CD4-positive, alpha-beta T cell treated with Interleukin-21 for 1 hour (primary cell): ENCODE measurements around the gene GATAD2A.

Source experiments
- DNase-seq: peaks from one replicate; pipeline ENCODE4 v3.0.0-alpha.2; 2020

The GATAD2A gene

DNA sequence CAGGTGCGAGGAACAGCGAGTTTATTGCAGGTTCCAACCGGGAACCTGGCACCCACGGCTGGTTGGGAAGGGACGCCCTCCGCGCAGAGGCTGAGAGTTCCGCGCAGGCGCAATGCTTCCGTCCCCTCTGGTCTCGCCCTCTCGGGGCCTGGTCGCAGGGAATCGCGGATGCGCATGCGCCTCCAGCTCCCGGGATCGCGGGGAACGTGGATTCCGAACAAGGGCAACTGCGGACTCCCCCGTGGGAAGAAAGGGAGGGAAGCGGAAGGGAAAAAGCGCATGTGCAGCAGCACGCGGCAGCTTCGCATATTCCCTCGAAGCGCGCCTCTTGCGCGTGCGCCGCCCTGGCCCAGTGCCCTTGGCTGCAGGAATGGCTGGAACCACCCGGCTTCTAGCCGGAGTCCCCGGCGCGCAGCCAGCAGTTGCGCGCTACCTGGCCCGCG, 108.8 kb downstream of the GATAD2A start:
- no peak for DNase-seq

DNA sequence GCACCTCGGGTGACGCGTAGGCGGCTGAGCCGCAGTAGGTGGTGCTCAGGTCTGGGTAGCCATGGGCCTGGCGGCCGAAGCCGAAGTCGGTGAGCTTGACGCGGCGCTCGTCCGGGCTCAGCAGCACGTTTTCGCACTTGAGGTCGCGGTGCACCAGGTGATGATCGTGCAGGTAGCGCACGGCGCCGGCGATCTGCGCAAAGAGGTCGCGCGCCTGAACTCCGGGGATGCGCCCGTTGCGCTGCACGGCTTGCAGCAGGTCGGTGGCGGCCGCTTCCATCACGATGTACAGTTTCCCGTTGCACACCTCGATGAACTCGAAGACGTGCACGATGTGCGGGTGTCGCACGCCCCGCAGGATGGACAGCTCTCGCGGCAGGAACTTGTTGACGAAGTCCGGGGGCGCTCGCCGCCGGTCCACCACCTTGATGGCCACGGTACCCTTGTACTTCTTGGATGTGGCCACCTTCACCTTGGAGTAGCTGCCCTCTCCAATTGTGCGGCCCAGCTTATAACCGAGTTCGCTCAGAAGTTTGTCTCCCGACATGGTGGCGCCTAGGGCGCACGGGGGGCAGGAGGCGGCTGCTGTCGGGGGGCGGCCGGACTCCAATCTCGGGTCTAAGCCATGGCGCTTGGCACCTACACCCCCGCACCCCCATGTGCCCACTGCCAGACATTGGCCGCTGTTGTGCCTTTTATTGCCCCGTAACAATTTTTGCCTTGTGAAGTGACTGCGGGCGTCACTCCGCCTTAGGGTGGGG, 109.6 kb downstream of the GATAD2A start, which contains the start of gene TSSK6:
Gene TSSK6 (minus strand): TSS at position 668 of the 761 bp plus-strand sequence. CDS start 121 bp downstream, at position 547.
- DNase-seq: no peak

GRCh38 chr19:19515642-19516519, 110.4 kb downstream of the GATAD2A start, which contains the start of gene NDUFA13:
NDUFA13 (plus strand) TSS chr19:19516225; CDS start chr19:19516239, 14 bp downstream.
- peak; percentile 96 for DNase-seq

- DNase-seq: no peak
These were observed 111.8 kb downstream of the GATAD2A start for GRCh38 chr19:19517235-19517619.

GRCh38 chr19:19520989-19521388, 115.5 kb downstream of the GATAD2A start:
- no peak for DNase-seq

DNA sequence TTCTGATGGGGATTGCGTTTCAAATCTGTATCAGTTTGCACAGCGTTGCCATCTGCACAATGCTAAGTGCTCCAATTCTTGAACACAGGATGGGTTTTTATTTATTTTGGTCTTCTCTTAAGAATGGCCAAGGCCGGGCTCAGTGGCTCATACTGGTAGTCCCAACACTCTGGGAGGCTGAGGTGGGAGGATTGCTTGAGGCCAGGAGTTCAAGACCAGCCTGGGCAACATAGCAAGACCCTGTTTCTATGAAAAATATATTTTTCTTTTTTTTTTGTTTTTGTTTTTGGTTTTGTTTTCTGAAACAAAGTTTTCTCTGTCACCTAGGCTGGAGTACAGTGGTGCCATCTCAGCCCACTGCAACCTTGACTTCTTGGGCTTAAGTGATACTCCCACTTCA, 117.7 kb downstream of the GATAD2A start:
- no peak for DNase-seq

DNA sequence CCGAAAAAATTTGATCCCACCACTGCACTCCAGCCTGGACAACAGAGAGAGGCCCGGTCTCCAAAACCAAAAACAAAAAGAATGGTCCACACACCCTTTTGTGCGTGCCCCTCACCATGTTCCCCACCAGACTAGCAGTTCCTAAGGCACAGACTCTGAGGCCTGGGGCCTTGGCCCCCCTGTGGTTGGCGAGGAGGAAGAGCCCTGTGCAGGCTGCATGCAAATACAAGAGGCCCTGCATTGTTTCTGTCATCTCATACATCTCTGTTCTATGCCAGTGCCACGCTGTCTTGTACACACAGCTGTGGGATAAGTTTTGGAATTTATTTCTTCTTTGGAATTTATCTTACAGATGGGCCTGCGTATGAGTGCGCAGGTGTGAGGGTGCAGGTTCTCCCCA, 118.6 kb downstream of the GATAD2A start:
- no peak for DNase-seq

GRCh38 chr19:19525611-19526380, 120.3 kb downstream of the GATAD2A start:
- no peak for DNase-seq

GRCh38 chr19:19526581-19527370, 121.3 kb downstream of the GATAD2A start:
- DNase-seq: no peak

- DNase-seq: no peak
These were observed 121.8 kb downstream of the GATAD2A start for GRCh38 chr19:19527371-19527656.

DNA sequence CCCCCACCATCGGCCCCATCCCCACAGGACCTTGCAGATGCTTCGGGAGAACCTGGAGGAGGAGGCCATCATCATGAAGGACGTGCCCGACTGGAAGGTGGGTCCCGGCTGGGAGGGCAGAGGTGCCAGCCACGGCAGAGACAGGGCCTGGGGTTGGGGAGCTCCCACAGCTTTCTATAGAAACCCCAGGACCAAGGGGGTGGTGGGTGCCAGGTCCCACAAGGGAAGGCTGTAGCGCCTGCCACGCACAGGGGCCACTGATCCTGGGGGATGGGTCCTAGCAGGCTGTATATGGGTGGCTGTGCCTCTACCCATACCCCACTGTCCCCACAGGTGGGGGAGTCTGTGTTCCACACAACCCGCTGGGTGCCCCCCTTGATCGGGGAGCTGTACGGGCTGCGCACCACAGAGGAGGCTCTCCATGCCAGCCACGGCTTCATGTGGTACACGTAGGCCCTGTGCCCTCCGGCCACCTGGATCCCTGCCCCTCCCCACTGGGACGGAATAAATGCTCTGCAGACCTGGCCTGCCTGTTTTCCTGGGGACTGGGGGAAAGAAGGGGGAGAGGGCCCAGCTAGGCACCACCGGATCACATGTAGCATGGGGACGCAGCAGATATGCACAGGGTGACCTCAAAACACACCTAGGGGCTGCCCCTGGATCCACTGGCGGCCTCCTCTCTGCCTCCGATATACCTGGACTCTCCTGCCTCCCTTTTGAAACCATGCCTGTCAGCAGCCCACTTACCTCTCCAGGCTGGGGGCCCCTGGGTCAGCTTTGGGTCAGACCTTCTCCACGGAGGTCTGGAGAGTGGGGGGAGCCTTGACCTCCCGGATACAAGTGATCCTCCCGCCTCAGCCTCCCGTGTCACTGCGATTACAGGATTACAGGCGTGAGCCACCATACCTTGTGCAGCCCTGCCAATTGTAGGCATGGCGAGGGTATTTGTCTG, 122.5 kb downstream of the GATAD2A start:
- no peak for DNase-seq

DNA sequence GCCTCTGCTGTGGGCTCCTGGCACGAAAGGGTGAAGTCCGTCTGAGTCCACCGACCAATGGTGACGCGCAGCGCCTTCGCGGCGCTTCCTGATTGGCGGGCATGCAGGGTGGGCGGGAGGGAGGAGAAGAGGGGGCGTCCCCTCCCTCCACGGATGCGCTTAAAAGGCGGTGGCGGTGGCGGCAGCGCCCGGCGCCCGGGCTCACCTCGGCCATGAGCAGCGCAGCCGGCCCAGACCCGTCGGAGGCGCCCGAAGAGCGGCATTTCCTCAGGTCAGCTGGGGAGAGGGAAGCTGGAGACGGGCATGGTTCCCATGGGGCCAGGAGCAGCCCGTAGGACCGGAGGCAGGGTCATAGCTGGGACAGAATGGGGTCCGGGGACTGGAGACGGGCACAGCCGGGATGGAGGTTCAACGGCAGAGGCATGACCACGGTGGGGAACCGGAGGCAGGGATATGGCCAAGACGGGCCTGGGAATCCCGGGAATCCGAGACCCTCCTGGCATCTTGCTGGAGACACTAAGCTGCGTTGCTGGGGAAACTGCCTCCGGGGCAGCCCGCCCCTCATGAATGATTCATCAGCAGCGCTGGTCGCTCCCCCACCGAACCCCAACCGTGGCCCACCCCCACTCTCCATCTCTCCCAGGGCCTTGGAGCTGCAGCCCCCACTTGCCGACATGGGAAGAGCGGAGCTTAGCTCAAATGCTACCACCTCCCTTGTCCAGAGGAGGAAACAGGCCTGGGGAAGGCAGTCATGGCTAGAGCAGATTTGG, 123.4 kb downstream of the GATAD2A start, which contains the start of gene YJEFN3:
Gene YJEFN3 (plus strand): TSS at position 191 of the 770 bp plus-strand sequence. CDS start 22 bp downstream, at position 213.
- DNase-seq: no peak

DNA sequence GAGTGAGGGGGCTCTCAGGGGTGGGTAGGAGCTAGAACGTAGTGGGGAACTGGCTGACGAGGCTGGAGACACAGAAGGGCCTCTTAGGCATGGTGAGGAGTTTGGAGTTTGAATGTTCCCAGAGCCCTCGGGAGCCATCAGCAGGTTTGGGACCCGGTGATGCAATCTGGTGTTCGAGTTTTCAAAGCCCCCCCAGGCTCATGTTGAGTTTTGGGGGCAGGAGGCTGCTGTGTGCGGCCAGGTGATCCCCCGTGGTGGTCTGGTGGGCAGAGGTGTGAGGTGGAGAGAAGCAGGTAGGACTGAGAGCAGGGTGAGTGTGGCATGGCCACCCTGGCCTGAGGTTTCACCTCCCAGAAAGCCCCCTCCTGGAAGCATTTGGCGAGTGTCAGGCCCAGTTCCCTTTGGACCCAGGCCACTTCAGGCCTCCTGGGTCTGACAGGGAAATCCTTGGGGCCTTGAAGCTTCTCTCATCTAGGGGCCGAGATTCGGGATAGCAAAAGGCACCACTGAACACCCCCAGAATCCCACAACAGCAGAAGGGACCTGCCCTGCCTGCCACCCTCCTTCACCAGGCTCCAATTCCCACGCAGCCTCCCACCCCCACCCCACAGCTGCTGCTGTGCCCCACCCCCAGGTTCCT, 124.4 kb downstream of the GATAD2A start:
- no peak for DNase-seq

GRCh38 chr19:19530423-19530804, 124.9 kb downstream of the GATAD2A start:
- DNase-seq: no peak

GRCh38 chr19:19530889-19531288, 125.4 kb downstream of the GATAD2A start:
- DNase-seq: no peak

- peak; percentile 85 for DNase-seq
These were observed 126.7 kb downstream of the GATAD2A start for GRCh38 chr19:19531951-19532805.

DNA sequence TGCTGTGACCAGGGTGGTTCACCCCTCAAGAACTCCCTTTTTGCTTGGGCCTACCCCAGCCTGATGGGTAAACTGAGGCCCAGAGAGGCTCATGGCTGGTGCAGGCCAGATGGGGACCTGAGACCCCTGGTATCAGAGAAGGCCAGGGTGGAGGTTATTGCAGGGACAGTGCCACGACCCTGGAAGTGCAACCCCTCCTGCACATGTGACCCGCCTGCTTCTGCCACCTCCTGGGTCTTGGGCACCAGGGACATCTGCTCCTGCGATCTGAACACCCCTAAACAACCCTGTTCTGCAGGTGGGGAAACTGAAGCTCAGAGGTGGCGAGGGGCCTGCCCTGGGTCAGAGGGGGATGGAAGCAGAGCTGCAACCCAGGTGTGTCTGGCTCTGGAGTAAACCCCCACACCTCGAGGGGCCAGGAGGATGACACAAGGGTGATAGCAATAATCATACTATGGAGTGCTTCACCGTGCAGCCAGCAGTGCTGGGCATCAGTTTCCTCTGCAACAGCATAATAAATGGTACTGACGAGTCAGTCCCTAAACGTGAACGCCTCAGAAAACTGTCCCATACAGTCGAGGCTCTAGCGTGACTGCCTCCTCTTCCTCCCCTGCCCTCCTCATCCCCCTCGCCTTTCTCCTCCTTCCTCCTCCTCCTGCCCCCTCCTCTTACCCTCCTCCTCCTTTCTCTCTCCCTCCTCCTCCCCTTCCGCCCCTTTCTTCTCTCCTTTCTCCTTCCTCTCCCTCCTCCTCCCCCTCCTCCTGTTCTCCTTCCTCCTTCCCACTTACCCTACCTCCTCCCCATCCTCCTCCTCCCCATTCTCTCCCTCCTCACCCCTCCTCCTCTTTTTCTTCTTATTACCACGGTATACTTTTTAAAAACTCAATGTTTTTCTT, 127.6 kb downstream of the GATAD2A start:
- DNase-seq: no peak

DNA sequence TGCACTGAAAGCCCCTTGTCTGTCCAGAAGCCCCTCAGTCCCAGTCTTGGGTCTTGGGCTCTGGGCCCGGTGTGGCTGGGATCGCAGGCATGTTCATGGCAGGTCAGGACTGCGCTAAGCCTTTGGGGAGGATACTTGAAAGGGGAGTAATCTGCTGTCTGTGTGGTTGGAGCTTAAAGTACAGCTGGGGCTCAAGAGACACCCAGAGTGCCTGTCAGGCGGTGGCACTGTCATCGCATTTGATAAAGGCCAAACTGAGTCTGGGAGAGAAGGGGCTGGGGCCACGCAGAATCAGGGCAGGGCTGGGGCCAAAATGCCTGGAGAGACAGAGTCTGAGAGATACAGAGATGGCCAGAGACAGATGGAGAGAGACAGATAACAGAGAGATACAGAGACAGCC, 128.4 kb downstream of the GATAD2A start:
- no peak for DNase-seq
